K562 (cell line): ENCODE measurements around the gene MMEL1. TPM values are rescaled to one million over a fixed set of nuclear protein-coding genes. Genes with fewer than 3 reads are reported as not detected.
A peak's percentile ranks its signal among the peaks of the same experiment; 100 is the strongest.

Experiments
- ATAC-seq: fragments of 200-7000 bp; cut with Tn5 transposase; 3 replicates; pipeline ENCODE4 v1.9.1; 2020; ENCODE audit warnings: moderate library complexity
- BruUV-seq: library from RNA; stranded (reverse); fragments of 400-500 nt; replicated peaks from 2 replicates; lab custom pipeline; 2021; lab: Mats Ljungman, UMichigan
- CTCF ChIA-PET: fragments of 300-600 bp; formaldehyde crosslinking; extraction: SDS; loops from one replicate; lab custom pipeline; 2021; ENCODE audit warnings: low intra/inter-chr PET ratio; lab: Yijun Ruan, JAX
- POLR2A ChIA-PET: fragments of 300-600, 350-650 bp; sonication (Branson Sonifier 250); formaldehyde crosslinking; extraction: SDS; loops from one replicate; lab custom pipeline; 2021; ENCODE audit warnings: antibody characterized with exemption, inconsistent platforms; lab: Yijun Ruan, JAX
- DNase-seq, 4 experiments: peaks; one replicate each; pipeline versions ENCODE4 v3.0.0 to v3.0.0-alpha.2; 2011 to 2018; ENCODE audit warnings: low spot score in 3 of 4, mixed read lengths in 3 of 4; ENCODE audit errors: extremely low read depth in 1 of 4
- FAIRE-seq: peaks from 2 replicates; lab custom pipeline; 2011; peaks lifted over from hg19 to GRCh38; lab: Jason Lieb, UNC
- H2AFZ ChIP-seq: 2 replicates; pipeline ENCODE4 v1.6.0; 2011; ENCODE audit warnings: low read depth, low read length, control low read depth, inconsistent platforms
- H3K27ac ChIP-seq: fragments of 200-600 bp; 3 replicates; pipeline ENCODE4 v1.8.0; 2011; ENCODE audit warnings: low read depth, mild to moderate bottlenecking, control low read depth, inconsistent platforms, low read length, moderate library complexity, mixed read lengths; ENCODE audit errors: extremely low read depth
- H3K27me3 ChIP-seq, 2 experiments: fragments of 300-600 bp in 1 of 2; 2 replicates in 1 of 2; 3 replicates in 1 of 2; pipeline versions ENCODE4 v1.6.0 to v1.8.0; 2011; ENCODE audit warnings: inconsistent platforms in 2 of 2, low read length in 2 of 2, mild to moderate bottlenecking in 1 of 2, mixed read lengths in 1 of 2, moderate library complexity in 1 of 2; ENCODE audit not compliant: control insufficient read depth in 2 of 2, insufficient read depth in 2 of 2
- H3K36me3 ChIP-seq: fragments of 300-600 bp; 3 replicates; pipeline ENCODE4 v1.8.0; 2011; ENCODE audit warnings: mild to moderate bottlenecking, low read length, inconsistent platforms; ENCODE audit not compliant: control insufficient read depth, insufficient read depth
- H3K4me1 ChIP-seq, 2 experiments: fragments of 200-600 bp in 1 of 2; replicated peaks in 1 of 2; 2 replicates in 1 of 2; 3 replicates in 1 of 2; pipeline versions ENCODE4 v1.5.1 to v1.8.0; 2011; ENCODE audit warnings: inconsistent platforms in 2 of 2, low read length in 2 of 2, mild to moderate bottlenecking in 1 of 2, mixed read lengths in 1 of 2, moderate library complexity in 1 of 2; ENCODE audit not compliant: control insufficient read depth in 2 of 2, insufficient read depth in 2 of 2
- H3K4me2 ChIP-seq: 2 replicates; pipeline ENCODE4 v1.6.1; 2011; ENCODE audit warnings: low read length, control low read depth, inconsistent platforms, mixed read lengths; ENCODE audit not compliant: insufficient read depth
- H3K4me3 ChIP-seq: fragments of 200-600 bp; sonication (generic), shearing (Covaris generic); 2 replicates; pipeline ENCODE4 v1.5.1; 2016; ENCODE audit warnings: control low read depth, inconsistent platforms
- H3K79me2 ChIP-seq: fragments of 200-600 bp; 3 replicates; pipeline ENCODE4 v1.8.0; 2011; ENCODE audit warnings: low read length, inconsistent platforms; ENCODE audit not compliant: control insufficient read depth, insufficient read depth
- H3K9ac ChIP-seq, 2 experiments: 2 replicates each; pipeline versions ENCODE4 v1.6.0 to v1.6.1; 2011; ENCODE audit warnings: low read depth in 2 of 2, low read length in 2 of 2, control low read depth in 1 of 2, inconsistent platforms in 1 of 2, mild to moderate bottlenecking in 1 of 2, mixed read lengths in 1 of 2; ENCODE audit not compliant: insufficient read depth in 1 of 2
- H3K9me1 ChIP-seq: one replicate; pipeline ENCODE4 v1.6.0; 2011; ENCODE audit warnings: inconsistent platforms, mild to moderate bottlenecking, low read length, moderate library complexity; ENCODE audit not compliant: control insufficient read depth, insufficient read depth
- H3K9me3 ChIP-seq: replicated peaks from 2 replicates; pipeline ENCODE4 v1.5.1; 2011; ENCODE audit warnings: low read depth, low read length, inconsistent platforms; ENCODE audit not compliant: control insufficient read depth, insufficient read depth
- H4K20me1 ChIP-seq: replicated peaks from 2 replicates; pipeline ENCODE4 v1.6.1; 2011; ENCODE audit warnings: low read length, inconsistent platforms, mixed read lengths; ENCODE audit not compliant: control insufficient read depth, insufficient read depth
- ZFP36 ChIP-seq: fragments of 150-350 bp; IDR thresholded peaks from 2 replicates; pipeline ENCODE4 v1.6.1; 2018; ENCODE audit warnings: low read length, low read depth; ENCODE audit not compliant: partially characterized antibody
- WGBS: fragments of 100-300 bp; shearing (Covaris generic); methylation state at CpG from one replicate; pipeline ENCODE4 v1.1.6; 2016; ENCODE audit warnings: low coverage, mixed read lengths; ENCODE audit not compliant: insufficient coverage; ENCODE audit errors: missing lambda C conversion rate; 5-methylcytosine and 5-hydroxymethylcytosine counted together
- in situ Hi-C: fragments of 300-500 bp; cut with MboI; formaldehyde crosslinking; loops from 4 replicates; pipeline ENCODE4 v1.15.0; 2018; ENCODE audit warnings: inconsistent platforms, mixed read lengths
- intact Hi-C: fragments of 100-400 bp; cut with micrococcal nuclease; formaldehyde crosslinking; loops from 2 replicates; pipeline ENCODE4 v1.14.2; 2022
- polyA plus RNA-seq, 8 experiments: library from polyadenylated mRNA; depleted of rRNA in 4 of 8; stranded (reverse) in 5 of 8; unstranded in 3 of 8; fragments of >200 nt; fragmentation: Nextera tagmentation in 2 of 8; fragmentation: Illumina TruSeq in 1 of 8; extraction: Ambion mirVana in 2 of 8; extraction: Trizol in 1 of 8; gene quantifications; 2 replicates each; pipeline versions ENCODE4 v1.2.1 to v1.2.3, GENCODE V29; 2011 to 2014; ENCODE audit warnings: inconsistent platforms in 1 of 8, missing spikeins in 1 of 8
- total RNA-seq, 7 experiments: library from RNA; depleted of rRNA in 6 of 7; stranded (reverse); fragments of >200 nt in 6 of 7; fragmentation: Illumina TruSeq in 2 of 7; extraction: Trizol in 2 of 7; gene quantifications; 2 replicates each; pipeline versions ENCODE4 v1.2.1 to v1.2.3, GENCODE V29; 2011 to 2021; ENCODE audit warnings: low replicate concordance in 1 of 7
- TF ChIP-seq, protein P1 (sequence below): IDR thresholded peaks from 2 replicates; pipeline ENCODE4 v1.6.1; 2011; ENCODE audit warnings: borderline replicate concordance, low read depth, mild to moderate bottlenecking, moderate library complexity, low read length; ENCODE audit not compliant: insufficient read depth, poor library complexity, severe bottlenecking

MMEL1 gene
- total and polyA plus RNA-seq, 9 of the 15 experiments (the other 6 are each of a cell fraction or from before 2014, with no cell fraction given) = not detected

DNA sequence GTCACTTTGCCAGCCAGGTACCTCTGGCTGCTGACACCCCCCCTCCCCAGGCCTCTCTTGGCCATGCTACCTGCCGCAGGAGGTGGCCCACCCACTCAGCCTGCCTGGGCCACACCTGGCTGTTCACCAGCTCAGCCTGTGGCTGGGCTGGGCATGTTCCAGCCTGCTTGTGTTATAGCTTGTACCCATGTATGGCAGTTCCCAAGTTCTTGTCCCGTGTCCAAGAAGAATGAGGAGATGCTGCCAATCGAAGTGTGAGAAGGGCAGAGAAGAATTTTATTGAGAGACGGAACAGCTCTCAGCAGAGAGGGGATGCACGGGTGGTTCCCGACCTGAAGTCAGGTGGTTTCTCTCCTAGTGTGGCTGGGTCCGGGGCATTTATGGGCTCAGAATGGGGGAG lies 3.9 kb upstream of the MMEL1 start:
- peak; percentile 79 for TF ChIP-seq ZFP36
- TF ChIP-seq, protein P1, sequence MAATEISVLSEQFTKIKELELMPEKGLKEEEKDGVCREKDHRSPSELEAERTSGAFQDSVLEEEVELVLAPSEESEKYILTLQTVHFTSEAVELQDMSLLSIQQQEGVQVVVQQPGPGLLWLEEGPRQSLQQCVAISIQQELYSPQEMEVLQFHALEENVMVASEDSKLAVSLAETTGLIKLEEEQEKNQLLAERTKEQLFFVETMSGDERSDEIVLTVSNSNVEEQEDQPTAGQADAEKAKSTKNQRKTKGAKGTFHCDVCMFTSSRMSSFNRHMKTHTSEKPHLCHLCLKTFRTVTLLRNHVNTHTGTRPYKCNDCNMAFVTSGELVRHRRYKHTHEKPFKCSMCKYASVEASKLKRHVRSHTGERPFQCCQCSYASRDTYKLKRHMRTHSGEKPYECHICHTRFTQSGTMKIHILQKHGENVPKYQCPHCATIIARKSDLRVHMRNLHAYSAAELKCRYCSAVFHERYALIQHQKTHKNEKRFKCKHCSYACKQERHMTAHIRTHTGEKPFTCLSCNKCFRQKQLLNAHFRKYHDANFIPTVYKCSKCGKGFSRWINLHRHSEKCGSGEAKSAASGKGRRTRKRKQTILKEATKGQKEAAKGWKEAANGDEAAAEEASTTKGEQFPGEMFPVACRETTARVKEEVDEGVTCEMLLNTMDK = no peak
- no peak overlapping the region for H3K4me3 ChIP-seq
- CTCF ChIA-PET = no interaction called here
- H4K20me1 ChIP-seq = no peaks in the 10 kb centered on the region
- H2AFZ ChIP-seq = no peak overlapping the region
- BruUV-seq = no TSS peak
- H3K9me3 ChIP-seq = no peaks in the 10 kb centered on the region
- no peak for FAIRE-seq
- H3K79me2 ChIP-seq = no peaks in the 10 kb centered on the region
- POLR2A ChIA-PET = no interaction called here
- H3K27me3 ChIP-seq = peaks cover 0 to 4% of the 10 kb centered on the region in 2 experiments; a peak in 1 of 5 replicates
- no peak overlapping the region for H3K9ac ChIP-seq
- in situ Hi-C loops (loop anchor here (10.0 kb wide), 1 partner anchor 222 kb away; the partner anchor contains the start of gene PEX10), intact Hi-C loops (no loop called here)
- ATAC-seq = no peak
- 4% methylated on average over 7 of the region's 7 CpGs for WGBS
- H3K4me2 ChIP-seq = no peak overlapping the region
- DNase-seq = no peak
- peaks cover 0 to 23% of the 10 kb centered on the region in 2 experiments; a peak in 2 of 5 replicates for H3K4me1 ChIP-seq
- no peak overlapping the region for H3K27ac ChIP-seq
- peaks cover 2% of the 10 kb centered on the region for H3K9me1 ChIP-seq
- H3K36me3 ChIP-seq = no peaks in the 10 kb centered on the region
